Measurements from ENCODE around the gene HRG. TPM values are rescaled to one million over a fixed set of nuclear protein-coding genes. Genes with fewer than 3 reads are reported as not detected.

The HRG gene
- total and polyA plus RNA-seq, 2 of the 4 experiments (the other 2 are of a cell fraction) = not detected

DNA sequence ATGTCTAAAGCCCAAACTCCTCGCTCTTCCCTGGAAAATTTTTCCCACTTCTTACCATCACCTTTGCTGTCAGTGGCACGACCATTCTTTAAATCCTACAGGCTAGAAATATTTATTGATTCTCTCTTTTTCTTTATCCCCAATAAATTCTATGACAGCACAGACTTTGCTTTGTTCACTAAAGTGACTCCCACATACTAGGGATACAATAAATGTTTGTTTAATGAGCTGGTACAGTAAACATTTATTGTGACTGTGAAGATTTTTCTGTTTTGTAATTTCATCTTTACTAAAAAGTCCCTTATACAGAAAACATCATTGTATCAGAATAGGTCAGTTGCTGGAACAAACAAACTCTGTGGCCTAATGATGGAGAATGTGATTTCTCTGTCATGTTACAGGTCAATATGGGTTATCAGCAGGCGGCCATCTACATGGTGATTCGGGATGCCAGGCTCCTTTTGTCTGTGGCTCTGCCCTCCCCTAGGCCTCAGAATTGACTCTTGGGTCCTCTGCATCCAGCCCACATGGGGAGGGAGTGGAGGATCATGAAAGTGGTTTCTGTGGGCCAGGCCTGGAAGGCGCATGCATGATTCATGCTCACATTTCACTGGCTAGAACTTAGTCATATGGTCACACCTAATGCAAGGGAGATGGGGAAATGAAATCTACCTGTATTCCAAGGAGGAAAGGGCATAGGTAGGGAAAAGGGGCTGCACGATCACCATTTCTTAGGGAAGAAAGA is 28.6 kb downstream of the HRG start:
- Histone ChIP-seq H3K4ac (ENCODE audit: low read depth, low read length) (no peak overlapping the region), H3K14ac (replicated peaks; ENCODE audit: low read depth, low read length) (no peak overlapping the region), H3K9me1 (ENCODE audit: insufficient read depth, low read length) (no peaks in the 10 kb centered on the region), H2AFZ (replicated peaks; ENCODE audit: low read length, poor library complexity) (no peak overlapping the region), H3K4me2 (ENCODE audit: low read depth, low read length) (no peak overlapping the region), H3K4me1 (ENCODE audit: control insufficient read depth, insufficient read depth, low read length) (no peaks in the 10 kb centered on the region), H2BK120ac (ENCODE audit: low read depth, low read length) (no peak overlapping the region), H2BK5ac (ENCODE audit: low read depth, low read length, poor library complexity, severe bottlenecking) (no peak overlapping the region), H4K5ac (ENCODE audit: low read depth, low read length) (no peak overlapping the region), H3K23ac (ENCODE audit: low read depth, low read length) (no peak overlapping the region), H2AK9ac (replicated peaks; ENCODE audit: low read depth, low read length, poor library complexity) (no peak overlapping the region), H3K36me3 (ENCODE audit: control insufficient read depth, insufficient read depth, low read length) (no peaks in the 10 kb centered on the region), H3K9me3 (ENCODE audit: control insufficient read depth, insufficient read depth, low read length) (no peaks in the 10 kb centered on the region), H3K27me3 (ENCODE audit: control insufficient read depth, insufficient read depth, low read length) (peaks cover 13% of the 10 kb centered on the region), H3K56ac (ENCODE audit: extremely low read depth, insufficient read depth, low read length) (no peak overlapping the region), H3K27ac (ENCODE audit: insufficient read depth, low read length) (no peak overlapping the region), H3K18ac (ENCODE audit: low read depth, low read length) (no peak overlapping the region), H2BK15ac (ENCODE audit: low read depth, low read length) (no peak overlapping the region), H3K4me3 (ENCODE audit: insufficient read depth, low read depth, low read length) (no peak overlapping the region), H4K91ac (ENCODE audit: insufficient read depth, low read depth, low read length) (no peak overlapping the region), H4K8ac (ENCODE audit: low read depth in 2 of 2, low read length in 2 of 2) (no peak overlapping the region), H3K79me1 (ENCODE audit: low read depth in 1 of 2, low read length in 2 of 2) (no peaks in the 10 kb centered on the region), H3K9ac (ENCODE audit: low read depth, low read length) (no peak overlapping the region), H2AK5ac (ENCODE audit: low read depth, low read length) (no peak overlapping the region), H2BK20ac (ENCODE audit: low read depth, low read length) (no peak overlapping the region), H4K20me1 (ENCODE audit: insufficient read depth, low read length) (no peaks in the 10 kb centered on the region)
- 71% methylated on average over 1 of the region's 6 CpGs; no CpG with 5 or more reads in 1 of the 2 experiments for WGBS, 2 experiments (ENCODE audit: extremely low coverage in 2 of 2, insufficient read length in 1 of 2)
- BruUV-seq (replicated peaks) = no TSS peak
- dilution Hi-C loops (cut with HindIII; ENCODE audit: low sequenced_read_pairs, unreplicated experiment) (no loop called here), in situ Hi-C loops (cut with MboI; ENCODE audit: low sequenced_read_pairs) (no loop called here), intact Hi-C loops (cut with micrococcal nuclease) (no loop called here)
- CTCF ChIA-PET = interaction anchor here (1.6 kb wide), 1 partner anchor 77 kb away, joined by 3 read pairs; no protein-coding TSS in a partner anchor
- ATAC-seq (ENCODE audit: low read depth) = no peak
- DNase-seq = no peak
- POLR2A ChIA-PET (ENCODE audit: unreplicated experiment) = no interaction called here
- TF ChIP-seq USF2 (IDR thresholded peaks at IDR 0.05; ENCODE audit: low read depth, low read length) = no peak
- no peak for TF ChIP-seq RCOR1 (IDR thresholded peaks at IDR 0.05; ENCODE audit: insufficient replicate concordance, low read length)
